HepG2 (cell line): ENCODE measurements around the gene MBD3L3. TPM values are rescaled to one million over a fixed set of nuclear protein-coding genes. Genes with fewer than 3 reads are reported as not detected.

Experiments used
- ATAC-seq: fragments of 200-7000 bp; cut with Tn5 transposase; 3 replicates; pipeline ENCODE4 v1.9.1; 2020; ENCODE audit warnings: mild to moderate bottlenecking, moderate library complexity
- BruUV-seq: library from RNA; stranded (reverse); fragments of 400-500 nt; replicated peaks from 2 replicates; lab custom pipeline; 2021; lab: Mats Ljungman, UMichigan
- CTCF ChIA-PET: fragments of 300-600 bp; formaldehyde crosslinking; extraction: SDS; loops from one replicate; lab custom pipeline; 2021; ENCODE audit warnings: low total read pairs, inconsistent platforms, low intra/inter-chr PET ratio; lab: Yijun Ruan, JAX
- POLR2A ChIA-PET: fragments of 350-600 bp; sonication (Branson Sonifier 250); formaldehyde crosslinking; loops from one replicate; lab custom pipeline; 2020; ENCODE audit warnings: antibody characterized with exemption, inconsistent platforms; lab: Yijun Ruan, JAX
- DNase-seq: peaks from one replicate; pipeline ENCODE4 v3.0.0-alpha.2; 2015; ENCODE audit warnings: low spot score
- FAIRE-seq: peaks from 3 replicates; lab custom pipeline; 2011; peaks lifted over from hg19 to GRCh38; lab: Jason Lieb, UNC
- H2AFZ ChIP-seq: one replicate; pipeline ENCODE4 v1.6.1; 2011; ENCODE audit warnings: low read length, inconsistent platforms
- H3K27ac ChIP-seq: fragments of 300-600 bp; 3 replicates; pipeline ENCODE4 v1.8.0; 2011; ENCODE audit warnings: mixed run types, mild to moderate bottlenecking, mixed read lengths, low read length, inconsistent platforms; ENCODE audit not compliant: insufficient read depth; ENCODE audit errors: extremely low read length
- H3K27me3 ChIP-seq, 2 experiments: fragments of 200-600 bp in 1 of 2; 2 replicates in 1 of 2; 3 replicates in 1 of 2; pipeline versions ENCODE4 v1.6.0 to v1.8.0; 2011; ENCODE audit warnings: low read length in 2 of 2, mild to moderate bottlenecking in 2 of 2, moderate library complexity in 2 of 2, inconsistent platforms in 1 of 2; ENCODE audit not compliant: insufficient read depth in 2 of 2, control insufficient read depth in 1 of 2
- H3K36me3 ChIP-seq, 2 experiments: fragments of 200-600 bp in 1 of 2; replicated peaks in 1 of 2; 2 replicates in 1 of 2; 3 replicates in 1 of 2; pipeline versions ENCODE4 v1.5.1 to v1.8.0; 2011; ENCODE audit warnings: low read length in 2 of 2, inconsistent platforms in 1 of 2; ENCODE audit not compliant: insufficient read depth in 2 of 2, control insufficient read depth in 1 of 2
- H3K4me1 ChIP-seq: 2 replicates; pipeline ENCODE4 v1.5.1; 2012; ENCODE audit warnings: low read length, inconsistent platforms; ENCODE audit not compliant: insufficient read depth
- H3K4me2 ChIP-seq: 2 replicates; pipeline ENCODE4 v1.6.0; 2011; ENCODE audit warnings: low read depth, low read length, inconsistent platforms
- H3K4me3 ChIP-seq, 3 experiments: fragments of 200-600 bp in 1 of 3; sonication (generic), shearing (Covaris generic) in 1 of 3; replicated peaks in 1 of 3; 2 replicates each; pipeline ENCODE4 v1.5.1; 2011 to 2016; ENCODE audit warnings: low read length in 3 of 3, inconsistent platforms in 2 of 3, low read depth in 2 of 3, mild to moderate bottlenecking in 2 of 3, control low read depth in 1 of 3, mixed read lengths in 1 of 3; ENCODE audit not compliant: insufficient read depth in 1 of 3
- H3K79me2 ChIP-seq: one replicate; pipeline ENCODE4 v1.6.1; 2011; ENCODE audit warnings: low read length, inconsistent platforms; ENCODE audit not compliant: insufficient read depth
- H3K9ac ChIP-seq: 2 replicates; pipeline ENCODE4 v1.6.0; 2011; ENCODE audit warnings: mild to moderate bottlenecking, low read depth, low read length, inconsistent platforms; ENCODE audit not compliant: insufficient read depth
- H3K9me3 ChIP-seq: 2 replicates; pipeline ENCODE4 v1.5.1; 2012; ENCODE audit warnings: mild to moderate bottlenecking, low read length
- H4K20me1 ChIP-seq: 2 replicates; pipeline ENCODE4 v1.6.0; 2011; ENCODE audit warnings: inconsistent platforms, mild to moderate bottlenecking, low read length, moderate library complexity; ENCODE audit not compliant: insufficient read depth
- DNMT1 ChIP-seq: sonication (generic); formaldehyde crosslinking; IDR thresholded peaks from 2 replicates; pipeline ENCODE4 v1.5.1; 2020; ENCODE audit warnings: mild to moderate bottlenecking, missing genetic modification reagents
- FOXP1 ChIP-seq, 2 experiments: fragments of 450-650 bp in 1 of 2; IDR thresholded peaks; 2 replicates each; pipeline ENCODE4 v1.6.1; 2017 to 2018; ENCODE audit warnings: antibody characterized with exemption in 1 of 2
- HOXA9 ChIP-seq: sonication (generic); formaldehyde crosslinking; IDR thresholded peaks from 2 replicates; pipeline ENCODE4 v1.8.1; 2022; ENCODE audit warnings: missing genetic modification reagents, mild to moderate bottlenecking, moderate library complexity, borderline replicate concordance
- KAT7 ChIP-seq: IDR thresholded peaks from 2 replicates; pipeline ENCODE4 v1.6.1; 2018; ENCODE audit warnings: borderline replicate concordance, missing compliant biosample characterization
- KMT2B ChIP-seq: IDR thresholded peaks from 2 replicates; pipeline ENCODE4 v1.6.1; 2016; ENCODE audit warnings: missing genetic modification reagents, missing compliant biosample characterization
- U2AF2 ChIP-seq: fragments of 200-400 bp; formaldehyde crosslinking; IDR thresholded peaks from 2 replicates; pipeline ENCODE4 v1.6.1; 2017; ENCODE audit warnings: low read depth, mild to moderate bottlenecking, low read length
- ZNF205 ChIP-seq: IDR thresholded peaks from 2 replicates; pipeline ENCODE4 v1.6.1; 2018; ENCODE audit warnings: missing biosample characterization, missing genetic modification reagents
- whole genome bisulfite sequencing: methylation state at CpG from one replicate; pipeline ENCODE4 v1.1.6; 2017; ENCODE audit warnings: low lambda C conversion rate; 5-methylcytosine and 5-hydroxymethylcytosine counted together
- in situ Hi-C: cut with HindIII; loops from 2 replicates; pipeline ENCODE4 v1.10.0; 2017; ENCODE audit warnings: low pct_unique_long_range_greater_than_20kb; ENCODE audit not compliant: extremely low pct_ligation_motif_present
- intact Hi-C: fragments of 100-400 bp; cut with micrococcal nuclease; formaldehyde crosslinking; loops from one replicate; pipeline ENCODE4 v1.10.0; 2022; ENCODE audit not compliant: unreplicated experiment
- polyA plus RNA-seq, 8 experiments: library from polyadenylated mRNA; depleted of rRNA in 3 of 8; stranded (reverse) in 7 of 8; unstranded in 1 of 8; fragments of >200 nt; fragmentation: Illumina TruSeq in 4 of 8; extraction: Trizol in 4 of 8; gene quantifications; 2 replicates each; pipeline versions ENCODE4 v1.2.1 to v1.2.3, GENCODE V29; 2011 to 2016; ENCODE audit warnings: low read depth in 4 of 8, missing spikeins in 1 of 8, mixed read lengths in 1 of 8; ENCODE audit not compliant: insufficient read depth in 1 of 8
- total RNA-seq, 5 experiments: library from RNA; depleted of rRNA; stranded (reverse); fragments of >200 nt; fragmentation: Illumina TruSeq; extraction: Trizol; gene quantifications; 2 replicates each; pipeline ENCODE4 v1.2.3, GENCODE V29; 2016; ENCODE audit warnings: low read depth in 1 of 5
- TF ChIP-seq, protein P1 (sequence below): sonication (generic); formaldehyde crosslinking; IDR thresholded peaks from 2 replicates; pipeline ENCODE4 v1.5.0; 2020; ENCODE audit warnings: mild to moderate bottlenecking, missing genetic modification reagents, borderline replicate concordance
- TF ChIP-seq, protein P2 (sequence below): sonication (generic); formaldehyde crosslinking; IDR thresholded peaks from 2 replicates; pipeline ENCODE4 v1.4.0; 2020; ENCODE audit warnings: low read depth, missing genetic modification reagents

The MBD3L3 gene
- total and polyA plus RNA-seq, 2 of the 13 experiments (the other 11 are each of a cell fraction or from before 2014, with no cell fraction given), result not detected

DNA sequence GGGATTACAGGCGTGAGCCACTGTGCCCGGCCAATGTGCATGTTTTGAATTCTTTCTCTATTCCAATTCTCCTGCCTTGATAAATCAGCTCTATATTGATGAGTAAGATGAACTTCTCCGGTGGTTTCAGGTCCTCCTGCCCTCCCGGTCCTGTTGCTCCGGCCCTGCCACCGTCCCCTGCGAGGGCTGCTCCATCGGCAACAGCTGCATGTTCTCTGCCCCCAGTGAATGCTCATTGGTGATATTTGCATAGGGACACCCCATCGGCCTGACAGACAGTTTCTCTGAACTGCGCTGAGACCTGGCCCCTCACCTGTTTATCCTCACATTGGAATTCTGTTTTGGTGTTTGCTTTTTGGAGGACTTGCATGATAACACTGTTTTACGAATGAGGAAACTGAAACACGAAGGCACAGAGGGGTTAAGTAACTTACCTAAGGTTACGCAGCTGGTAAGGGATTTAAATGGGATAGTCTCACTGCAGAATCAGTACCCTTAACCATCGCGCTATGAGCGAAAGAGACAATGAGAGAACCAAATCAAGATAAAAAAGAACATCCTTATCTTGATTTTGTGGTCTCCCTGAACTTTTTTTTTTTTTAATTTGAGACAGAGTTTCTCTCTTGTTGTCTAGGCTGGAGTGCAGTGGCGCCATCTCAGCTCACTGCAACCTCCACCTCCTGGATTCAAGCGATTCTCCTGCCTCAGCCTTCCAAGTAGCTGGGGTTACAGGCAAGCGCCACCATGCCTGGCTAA, 43.2 kb upstream of the MBD3L3 start (continued):
- no peak for TF ChIP-seq FOXP1 (IDR thresholded peaks at IDR 0.05)
- 0 out of 2 replicates have a peak, but pooled peaks have one; percentile 40 for TF ChIP-seq FOXP1 (CRISPR knock-in tag; IDR thresholded peaks at IDR 0.05)

DNA sequence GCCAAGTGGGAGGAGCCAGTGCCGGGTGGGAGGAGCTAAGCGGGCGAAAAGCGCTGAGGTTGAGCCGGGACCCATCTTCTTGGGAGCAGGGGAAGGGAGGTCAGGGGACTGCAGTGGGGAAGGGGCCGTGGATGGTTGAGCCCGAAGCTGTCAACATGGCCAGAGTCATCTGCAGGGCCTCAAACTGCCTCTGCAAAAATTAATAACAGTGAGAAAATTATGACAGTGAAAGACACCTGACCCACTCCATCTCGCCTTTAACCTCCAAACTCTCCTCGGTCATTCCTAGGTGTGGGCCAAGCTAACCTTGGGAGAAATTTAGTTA, 41.1 kb upstream of the MBD3L3 start:
- POLR2A ChIA-PET, result interaction anchor here (0.5 to 1.4 kb wide), 10 partner anchors 30 to 705 kb away, joined by 3 to 32 read pairs (median 3); partner anchors contain the start of gene ZNF557
- H2AFZ ChIP-seq, result no peak overlapping the region

More for the DNA sequence above, 41.1 kb upstream of the MBD3L3 start:
- DNase-seq, result no peak
- CTCF ChIA-PET, result interaction anchor here (0.9 kb wide), 1 partner anchor 10 kb away, joined by 3 read pairs; no protein-coding TSS in a partner anchor
- no peaks in the 10 kb centered on the region for H3K27me3 ChIP-seq
- H3K4me2 ChIP-seq, result peak overlapping the region; percentile 95
- in situ Hi-C loops (no loop called here), intact Hi-C loops (no loop called here)
- TF ChIP-seq ZNF205 (CRISPR knock-in tag) (no peak), DNMT1 (0 out of 2 replicates have a peak, but pooled peaks have one; percentile 9), KAT7 (CRISPR knock-in tag) (0 out of 2 replicates have a peak, but pooled peaks have one; percentile 10), HOXA9 (CRISPR knock-in tag) (no peak), U2AF2 (no peak), KMT2B (0 out of 2 replicates have a peak, but pooled peaks have one; percentile 2)
- TF ChIP-seq, protein P1, sequence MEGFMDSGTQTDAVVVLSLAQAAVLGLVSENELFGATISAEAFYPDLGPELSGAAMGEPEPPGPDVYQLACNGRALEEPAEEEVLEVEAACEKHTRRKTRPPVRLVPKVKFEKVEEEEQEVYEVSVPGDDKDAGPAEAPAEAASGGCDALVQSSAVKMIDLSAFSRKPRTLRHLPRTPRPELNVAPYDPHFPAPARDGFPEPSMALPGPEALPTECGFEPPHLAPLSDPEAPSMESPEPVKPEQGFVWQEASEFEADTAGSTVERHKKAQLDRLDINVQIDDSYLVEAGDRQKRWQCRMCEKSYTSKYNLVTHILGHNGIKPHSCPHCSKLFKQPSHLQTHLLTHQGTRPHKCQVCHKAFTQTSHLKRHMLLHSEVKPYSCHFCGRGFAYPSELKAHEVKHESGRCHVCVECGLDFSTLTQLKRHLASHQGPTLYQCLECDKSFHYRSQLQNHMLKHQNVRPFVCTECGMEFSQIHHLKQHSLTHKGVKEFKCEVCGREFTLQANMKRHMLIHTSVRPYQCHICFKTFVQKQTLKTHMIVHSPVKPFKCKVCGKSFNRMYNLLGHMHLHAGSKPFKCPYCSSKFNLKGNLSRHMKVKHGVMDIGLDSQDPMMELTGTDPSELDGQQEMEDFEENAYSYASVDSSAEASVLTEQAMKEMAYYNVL (CRISPR knock-in tag), result no peak
- TF ChIP-seq, protein P2, sequence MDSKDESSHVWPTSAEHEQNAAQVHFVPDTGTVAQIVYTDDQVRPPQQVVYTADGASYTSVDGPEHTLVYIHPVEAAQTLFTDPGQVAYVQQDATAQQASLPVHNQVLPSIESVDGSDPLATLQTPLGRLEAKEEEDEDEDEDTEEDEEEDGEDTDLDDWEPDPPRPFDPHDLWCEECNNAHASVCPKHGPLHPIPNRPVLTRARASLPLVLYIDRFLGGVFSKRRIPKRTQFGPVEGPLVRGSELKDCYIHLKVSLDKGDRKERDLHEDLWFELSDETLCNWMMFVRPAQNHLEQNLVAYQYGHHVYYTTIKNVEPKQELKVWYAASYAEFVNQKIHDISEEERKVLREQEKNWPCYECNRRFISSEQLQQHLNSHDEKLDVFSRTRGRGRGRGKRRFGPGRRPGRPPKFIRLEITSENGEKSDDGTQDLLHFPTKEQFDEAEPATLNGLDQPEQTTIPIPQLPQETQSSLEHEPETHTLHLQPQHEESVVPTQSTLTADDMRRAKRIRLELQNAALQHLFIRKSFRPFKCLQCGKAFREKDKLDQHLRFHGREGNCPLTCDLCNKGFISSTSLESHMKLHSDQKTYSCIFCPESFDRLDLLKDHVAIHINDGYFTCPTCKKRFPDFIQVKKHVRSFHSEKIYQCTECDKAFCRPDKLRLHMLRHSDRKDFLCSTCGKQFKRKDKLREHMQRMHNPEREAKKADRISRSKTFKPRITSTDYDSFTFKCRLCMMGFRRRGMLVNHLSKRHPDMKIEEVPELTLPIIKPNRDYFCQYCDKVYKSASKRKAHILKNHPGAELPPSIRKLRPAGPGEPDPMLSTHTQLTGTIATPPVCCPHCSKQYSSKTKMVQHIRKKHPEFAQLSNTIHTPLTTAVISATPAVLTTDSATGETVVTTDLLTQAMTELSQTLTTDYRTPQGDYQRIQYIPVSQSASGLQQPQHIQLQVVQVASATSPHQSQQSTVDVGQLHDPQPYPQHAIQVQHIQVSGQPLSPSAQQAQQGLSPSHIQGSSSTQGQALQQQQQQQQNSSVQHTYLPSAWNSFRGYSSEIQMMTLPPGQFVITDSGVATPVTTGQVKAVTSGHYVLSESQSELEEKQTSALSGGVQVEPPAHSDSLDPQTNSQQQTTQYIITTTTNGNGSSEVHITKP (CRISPR knock-in tag), result 0 out of 2 replicates have a peak, but pooled peaks have one; percentile 30
- no peaks in the 10 kb centered on the region for H4K20me1 ChIP-seq
- peak overlapping the region; percentile 82 for H3K27ac ChIP-seq
- H3K4me3 ChIP-seq, result peak overlapping the region; percentile 66 to 83 (median 77)
- peaks cover 37% of the 10 kb centered on the region for H3K4me1 ChIP-seq
- peaks cover 6% of the 10 kb centered on the region; the same call in 1 of the 2 replicates for H3K9me3 ChIP-seq
- WGBS, result 9% methylated on average over 9 of the region's 9 CpGs
- H3K9ac ChIP-seq, result peak overlapping the region; percentile 77
- H3K36me3 ChIP-seq, result no peaks in the 10 kb centered on the region
- no peak for FAIRE-seq
- no TSS peak for BruUV-seq
- no peak for ATAC-seq
- H3K79me2 ChIP-seq, result no peaks in the 10 kb centered on the region
